SK-N-SH (cell line): ENCODE results near the gene SORD. TPM values are rescaled to one million over a fixed set of nuclear protein-coding genes. Genes with fewer than 3 reads are reported as not detected.
A peak's percentile ranks its signal among the peaks of the same experiment; 100 is the strongest.
"Not testable (repeated sequence)": the region's sequence is repeated elsewhere in the genome, so short reads cannot be mapped to it uniquely, and the experiment has no call there.

Experiments used
- CTCF ChIA-PET: fragments of 300-600, 350-600 bp; formaldehyde crosslinking; extraction: SDS; loops from one replicate; lab custom pipeline; 2021; lab: Yijun Ruan, JAX
- POLR2A ChIA-PET: fragments of 350-600 bp; sonication (Branson Sonifier 250); formaldehyde crosslinking; extraction: SDS; loops from one replicate; lab custom pipeline; 2020; ENCODE audit warnings: antibody characterized with exemption, inconsistent platforms; lab: Yijun Ruan, JAX
- DNase-seq: peaks from one replicate; pipeline ENCODE4 v3.0.0; 2012
- H2AFZ ChIP-seq: fragments of 200-600 bp; sonication (generic); 2 replicates; pipeline ENCODE4 v1.8.1; 2016; ENCODE audit warnings: antibody characterized with exemption, mild to moderate bottlenecking, low read depth
- H3F3A ChIP-seq: fragments of 200-600 bp; sonication (generic); replicated peaks from 2 replicates; pipeline ENCODE3; 2016; ENCODE audit warnings: antibody characterized with exemption, mild to moderate bottlenecking; ENCODE audit not compliant: insufficient read depth
- H3K27ac ChIP-seq, 2 experiments: fragments of 200-500 bp in 1 of 2; fragments of 200-600 bp in 1 of 2; sonication (Bioruptor generic) in 1 of 2; sonication (generic), shearing (Covaris generic) in 1 of 2; 2 replicates each; pipeline versions ENCODE4 v1.5.1 to v1.6.1; 2014 to 2016; ENCODE audit warnings: low read depth in 2 of 2, inconsistent platforms in 1 of 2, low read length in 1 of 2, mild to moderate bottlenecking in 1 of 2, mixed read lengths in 1 of 2
- H3K27me3 ChIP-seq: fragments of 200-600 bp; sonication (generic), shearing (Covaris generic); 2 replicates; pipeline ENCODE4 v1.6.1; 2016; ENCODE audit warnings: mixed run types; ENCODE audit not compliant: insufficient read depth
- H3K36me3 ChIP-seq, 2 experiments: fragments of 200-500 bp in 1 of 2; fragments of 200-600 bp in 1 of 2; sonication (Bioruptor generic) in 1 of 2; sonication (generic) in 1 of 2; replicated peaks in 1 of 2; 2 replicates each; pipeline versions ENCODE3 to v1.5.1; 2014 to 2016; ENCODE audit warnings: low read length in 1 of 2, mild to moderate bottlenecking in 1 of 2; ENCODE audit not compliant: insufficient read depth in 2 of 2, control insufficient read depth in 1 of 2
- H3K4me1 ChIP-seq, 2 experiments: fragments of 200-500 bp in 1 of 2; fragments of 200-600 bp in 1 of 2; sonication (Bioruptor generic) in 1 of 2; sonication (generic), shearing (Covaris generic) in 1 of 2; 2 replicates each; pipeline versions ENCODE4 v1.5.1 to v1.6.1; 2014 to 2016; ENCODE audit warnings: low read depth in 1 of 2, low read length in 1 of 2, mixed run types in 1 of 2; ENCODE audit not compliant: insufficient read depth in 2 of 2, control insufficient read depth in 1 of 2
- H3K4me2 ChIP-seq: fragments of 200-600 bp; sonication (generic), shearing (Covaris generic); 2 replicates; pipeline ENCODE4 v1.6.1; 2017; ENCODE audit warnings: mixed run types
- H3K4me3 ChIP-seq, 2 experiments: fragments of 200-500 bp in 1 of 2; fragments of 200-600 bp in 1 of 2; sonication (Bioruptor generic) in 1 of 2; sonication (generic), shearing (Covaris generic) in 1 of 2; 2 replicates each; pipeline versions ENCODE4 v1.5.1 to v1.8.1; 2014 to 2016; ENCODE audit warnings: low read depth in 2 of 2, inconsistent platforms in 1 of 2, low read length in 1 of 2, mild to moderate bottlenecking in 1 of 2, mixed read lengths in 1 of 2, moderate library complexity in 1 of 2
- H3K79me2 ChIP-seq: fragments of 200-600 bp; sonication (generic); 2 replicates; pipeline ENCODE4 v1.8.1; 2017; ENCODE audit warnings: mild to moderate bottlenecking; ENCODE audit not compliant: insufficient read depth
- H3K9ac ChIP-seq: fragments of 200-600 bp; sonication (generic); 2 replicates; pipeline ENCODE4 v1.6.1; 2017; ENCODE audit warnings: mixed run types
- H3K9me2 ChIP-seq: fragments of 200-600 bp; sonication (generic); 2 replicates; pipeline ENCODE4 v1.6.1; 2017; ENCODE audit warnings: mixed run types
- H3K9me3 ChIP-seq: fragments of 200-600 bp; sonication (generic); 2 replicates; pipeline ENCODE4 v1.6.1; 2017; ENCODE audit warnings: mixed run types, mild to moderate bottlenecking, moderate library complexity
- H4K20me1 ChIP-seq: fragments of 200-600 bp; sonication (generic); 2 replicates; pipeline ENCODE4 v1.6.1; 2017; ENCODE audit warnings: mild to moderate bottlenecking, mixed run types; ENCODE audit not compliant: insufficient read depth
- CTCF ChIP-seq: fragments of 200-600 bp; sonication (generic); IDR thresholded peaks from 2 replicates; pipeline ENCODE4 v1.6.1; 2017; ENCODE audit warnings: antibody characterized with exemption, mild to moderate bottlenecking, moderate library complexity
- RAD21 ChIP-seq: IDR thresholded peaks from 2 replicates; pipeline ENCODE4 v1.6.1; 2012; ENCODE audit warnings: mild to moderate bottlenecking, low read length
- RFX5 ChIP-seq: IDR thresholded peaks from 2 replicates; pipeline ENCODE4 v1.6.1; 2012; ENCODE audit warnings: mild to moderate bottlenecking, improper control_type of control experiment, low read length
- SMC3 ChIP-seq: IDR thresholded peaks from 2 replicates; pipeline ENCODE4 v1.6.1; 2012; ENCODE audit warnings: low read depth, low read length, improper control_type of control experiment
- WGBS: methylation state at CpG from one replicate; pipeline ENCODE4 v1.1.6; 2017; ENCODE audit warnings: low lambda C conversion rate; 5-methylcytosine and 5-hydroxymethylcytosine counted together
- polyA plus RNA-seq, 3 experiments: library from polyadenylated mRNA; depleted of rRNA; stranded (reverse); fragments of >200 nt; gene quantifications; 2 replicates each; pipeline ENCODE4 v1.2.3, GENCODE V29; 2012

The SORD gene
- polyA plus RNA-seq, 1 of the 3 experiments (the other 2 are of a cell fraction) = 35.1 TPM

- CTCF ChIA-PET, H3F3A ChIP-seq, H3K4me3 ChIP-seq, H3K9ac ChIP-seq, DNase-seq, H3K4me1 ChIP-seq, H3K9me2 ChIP-seq, H2AFZ ChIP-seq, H3K9me3 ChIP-seq, H3K79me2 ChIP-seq, H4K20me1 ChIP-seq, H3K36me3 ChIP-seq, H3K27ac ChIP-seq, POLR2A ChIA-PET, H3K27me3 ChIP-seq, H3K4me2 ChIP-seq: not testable (repeated sequence)
- WGBS = 96% methylated on average over 3 of the region's 4 CpGs
Observed at GRCh38 chr15:45034087-45034486, 11.1 kb downstream of the SORD start.

- H3K9ac ChIP-seq = not testable (repeated sequence)
- WGBS = over 99% methylated on average over 24 of the region's 56 CpGs
- CTCF ChIA-PET = interaction anchor here (3.3 kb wide), 1 partner anchor 83 kb away, joined by 22 read pairs; no protein-coding TSS in a partner anchor
Observed at GRCh38 chr15:45034600-45035375, 11.8 kb downstream of the SORD start.

GRCh38 chr15:45036812-45037781, 14.1 kb downstream of the SORD start:
- H3K9ac ChIP-seq, H3K27ac ChIP-seq, H3K36me3 ChIP-seq, H3K79me2 ChIP-seq, H3K9me2 ChIP-seq, H3K27me3 ChIP-seq, H3K9me3 ChIP-seq, H3F3A ChIP-seq, H2AFZ ChIP-seq, H4K20me1 ChIP-seq, H3K4me1 ChIP-seq, POLR2A ChIA-PET: not testable (repeated sequence)
- Histone ChIP-seq H3K4me2 (0 out of 2 replicates have a peak overlapping the region, but pooled peaks have one; percentile 11), H3K4me3 (peak overlapping the region in 1 of 2 experiments; percentile 23; a peak in 1 of 4 replicates)
- DNase-seq = peak; percentile 63
- TF ChIP-seq SMC3 (peak; percentile 95), RFX5 (peak; percentile 28; the same call in 1 of the 2 replicates), RAD21 (peak; percentile 91), CTCF (peak; percentile 86)
- CTCF ChIA-PET = interaction anchor here (0.7 to 3.3 kb wide), 15 partner anchors 9 to 183 kb away, joined by 3 to 22 read pairs (median 5); partner anchors contain the start of genes DUOX2, DUOXA2, SORD and TERB2
- WGBS = 35% methylated on average over 6 of the region's 6 CpGs

More at GRCh38 chr15:45034600-45035375, 11.8 kb downstream of the SORD start:
- H3K36me3 ChIP-seq, POLR2A ChIA-PET, H3K27me3 ChIP-seq, H4K20me1 ChIP-seq, H3K4me1 ChIP-seq, DNase-seq, H2AFZ ChIP-seq, H3K9me2 ChIP-seq, H3K79me2 ChIP-seq, H3K27ac ChIP-seq, H3F3A ChIP-seq, H3K9me3 ChIP-seq, H3K4me3 ChIP-seq, H3K4me2 ChIP-seq: not testable (repeated sequence)
